Measurements from ENCODE around the gene MSMB.
A peak's percentile ranks its signal among the peaks of the same experiment; 100 is the strongest.
"Not testable (repeated sequence)": the region's sequence is repeated elsewhere in the genome, so short reads cannot be mapped to it uniquely, and the experiment has no call there.

MSMB gene

GRCh38 chr10:46046261-46046660, at the start of gene MSMB:
MSMB (minus strand) TSS chr10:46046269; CDS start chr10:46046237, 32 bp downstream.
- DNase-seq, result no peak

GRCh38 chr10:46094931-46095750, 49.1 kb upstream of the MSMB start:
- no peak for DNase-seq

GRCh38 chr10:46094197-46094500, 48.1 kb upstream of the MSMB start:
- no peak for DNase-seq

- not testable (repeated sequence) for DNase-seq
Observed at GRCh38 chr10:46093316-46094196, 47.5 kb upstream of the MSMB start.

- peak; percentile 27 for DNase-seq
Observed at GRCh38 chr10:46092524-46093081, 46.5 kb upstream of the MSMB start.

- no peak for DNase-seq
Observed at GRCh38 chr10:46091828-46092523, 45.9 kb upstream of the MSMB start.

- DNase-seq, result no peak
Observed at GRCh38 chr10:46091080-46091827, 45.2 kb upstream of the MSMB start.

- no peak for DNase-seq
Observed at GRCh38 chr10:46090258-46090812, 44.3 kb upstream of the MSMB start.

- DNase-seq, result not testable (repeated sequence)
Observed at GRCh38 chr10:46087381-46087780, 41.3 kb upstream of the MSMB start.

- DNase-seq, result no peak
Observed at GRCh38 chr10:46084321-46085165, 38.5 kb upstream of the MSMB start.

- DNase-seq, result no peak
Observed at GRCh38 chr10:46080886-46081285, 34.8 kb upstream of the MSMB start.

- DNase-seq, result no peak
Observed at GRCh38 chr10:46079831-46080585, 33.9 kb upstream of the MSMB start.

GRCh38 chr10:46077731-46078413, 31.8 kb upstream of the MSMB start:
- no peak for DNase-seq

GRCh38 chr10:46077141-46077554, 31.1 kb upstream of the MSMB start:
- no peak for DNase-seq

GRCh38 chr10:46075869-46076268, 29.8 kb upstream of the MSMB start:
- DNase-seq, result no peak

- no peak for DNase-seq
Observed at GRCh38 chr10:46074196-46074946, 28.3 kb upstream of the MSMB start.

- DNase-seq, result no peak
Observed at GRCh38 chr10:46073564-46073963, 27.5 kb upstream of the MSMB start.

GRCh38 chr10:46070749-46071148, 24.7 kb upstream of the MSMB start:
- DNase-seq, result no peak

Measured in activated naive CD4-positive, alpha-beta T cell treated with Interleukin-2 at 50 U/mL for 16 hours (primary cell).